DOHH2 (cell line): ENCODE measurements around the gene CNPY2.

ENCODE experiments used
- CTCF ChIP-seq: fragments of 200-600 bp; sonication (generic); IDR thresholded peaks from one replicate; pipeline ENCODE4 v1.5.1; 2014; ENCODE audit warnings: antibody characterized with exemption, mild to moderate bottlenecking, low read depth, low read length; ENCODE audit not compliant: poor library complexity, severe bottlenecking
- EZH2phosphoT487 ChIP-seq: fragments of 200-600 bp; sonication (generic); IDR thresholded peaks from 2 replicates; pipeline ENCODE4 v1.6.1; 2017; ENCODE audit warnings: borderline replicate concordance, mild to moderate bottlenecking, antibody characterized with exemption, low read length, moderate library complexity, mixed read lengths

- no peak for TF ChIP-seq CTCF
- no peak for TF ChIP-seq EZH2phosphoT487
Observed at GRCh38 chr12:56336361-56337167, 20.8 kb upstream of the CNPY2 start.
